Measurements from ENCODE around the gene SERHL2.
"Not testable (repeated sequence)": the region's sequence is repeated elsewhere in the genome, so short reads cannot be mapped to it uniquely, and the experiment has no call there.

The SERHL2 gene

DNA sequence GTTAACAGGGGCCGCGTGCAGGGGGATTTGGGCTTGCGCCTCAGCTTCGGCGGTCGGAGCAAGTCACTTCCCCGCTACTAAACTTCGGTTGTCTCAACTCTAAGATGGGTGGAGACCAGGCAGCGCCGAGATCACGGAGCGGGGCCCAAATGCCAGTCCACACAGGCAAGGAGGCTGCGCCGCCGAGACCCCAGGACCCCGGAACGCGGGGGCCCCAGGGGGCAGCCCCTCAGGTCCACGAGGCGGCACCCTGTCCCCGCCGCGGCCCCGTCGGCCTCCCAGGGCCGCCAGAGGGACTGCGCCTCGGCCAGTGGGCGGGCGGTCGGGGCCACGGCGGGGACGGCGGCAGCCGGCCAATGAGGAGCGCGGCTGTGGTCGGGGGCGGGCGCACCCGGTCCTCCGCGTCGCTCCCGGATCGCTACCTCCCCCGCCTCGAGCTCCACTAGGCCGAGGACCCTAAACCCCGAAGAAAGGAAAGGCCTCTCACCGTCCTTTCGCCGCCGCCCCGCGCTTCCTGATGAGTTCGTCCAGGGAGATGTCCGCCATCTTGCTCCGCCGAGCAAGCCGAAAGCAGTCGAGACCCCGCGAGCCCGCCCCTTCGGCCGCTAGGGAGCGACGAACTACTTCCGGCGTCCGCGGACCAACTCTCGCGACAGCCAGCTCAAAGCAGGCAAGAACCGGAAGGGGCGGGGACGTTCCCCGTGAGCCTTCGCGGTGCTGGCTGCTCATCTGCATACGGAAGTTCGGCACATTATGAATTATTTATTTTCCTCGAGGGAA, 60.7 kb downstream of the SERHL2 start, which contains the start of gene POLDIP3:
POLDIP3 (minus strand) TSS at position 572 of the 780 bp plus-strand sequence; CDS start at position 546, 26 bp downstream.
- TF ChIP-seq MYC (IDR thresholded peaks at IDR 0.05; ENCODE audit: low read depth, low read length) (no peak; the same call in none of the 2 replicates), POLR2A (IDR thresholded peaks at IDR 0.05; ENCODE audit: extremely low read depth, insufficient read length) (peak; percentile 36)
- TF ChIP-seq, protein P1, sequence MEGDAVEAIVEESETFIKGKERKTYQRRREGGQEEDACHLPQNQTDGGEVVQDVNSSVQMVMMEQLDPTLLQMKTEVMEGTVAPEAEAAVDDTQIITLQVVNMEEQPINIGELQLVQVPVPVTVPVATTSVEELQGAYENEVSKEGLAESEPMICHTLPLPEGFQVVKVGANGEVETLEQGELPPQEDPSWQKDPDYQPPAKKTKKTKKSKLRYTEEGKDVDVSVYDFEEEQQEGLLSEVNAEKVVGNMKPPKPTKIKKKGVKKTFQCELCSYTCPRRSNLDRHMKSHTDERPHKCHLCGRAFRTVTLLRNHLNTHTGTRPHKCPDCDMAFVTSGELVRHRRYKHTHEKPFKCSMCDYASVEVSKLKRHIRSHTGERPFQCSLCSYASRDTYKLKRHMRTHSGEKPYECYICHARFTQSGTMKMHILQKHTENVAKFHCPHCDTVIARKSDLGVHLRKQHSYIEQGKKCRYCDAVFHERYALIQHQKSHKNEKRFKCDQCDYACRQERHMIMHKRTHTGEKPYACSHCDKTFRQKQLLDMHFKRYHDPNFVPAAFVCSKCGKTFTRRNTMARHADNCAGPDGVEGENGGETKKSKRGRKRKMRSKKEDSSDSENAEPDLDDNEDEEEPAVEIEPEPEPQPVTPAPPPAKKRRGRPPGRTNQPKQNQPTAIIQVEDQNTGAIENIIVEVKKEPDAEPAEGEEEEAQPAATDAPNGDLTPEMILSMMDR (IDR thresholded peaks at IDR 0.05; ENCODE audit: low read depth, low read length), result no peak
- DNase-seq (ENCODE audit: low read depth), result peak; percentile 98

DNA sequence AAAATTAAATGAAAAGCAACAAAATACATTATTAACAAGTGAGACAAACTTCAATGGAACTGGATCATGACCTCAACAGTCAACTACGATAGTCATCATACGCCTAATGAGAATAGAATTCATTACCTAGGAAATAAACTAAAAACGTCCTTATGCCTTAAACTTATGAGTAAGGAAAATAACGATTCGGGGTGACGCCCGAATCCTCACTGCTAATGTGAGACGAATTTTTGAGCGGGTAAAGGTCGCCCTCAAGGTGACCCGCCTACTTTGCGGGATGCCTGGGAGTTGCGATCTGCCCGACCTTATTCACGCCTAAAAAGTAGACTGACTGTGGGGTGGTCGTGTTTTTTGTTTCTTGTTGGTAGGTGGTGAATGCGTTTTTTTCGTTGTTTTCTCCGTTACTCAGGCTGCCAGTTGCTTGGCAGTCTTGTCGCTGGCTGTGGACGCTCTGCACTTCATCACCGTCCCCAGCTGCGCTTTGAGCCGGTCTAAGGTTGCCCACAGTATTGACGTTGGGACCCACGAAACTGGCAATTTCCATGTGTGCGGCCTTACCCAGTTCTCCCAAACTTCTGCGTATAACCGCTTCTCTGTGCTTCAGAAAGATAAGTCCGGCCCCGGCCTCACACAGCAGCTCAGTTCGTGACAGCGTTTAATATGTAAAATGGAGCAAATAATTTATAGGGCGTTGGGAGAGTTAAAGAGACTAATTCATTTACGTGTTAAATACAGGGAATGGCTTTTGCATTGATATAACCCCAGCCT, 61.5 kb downstream of the SERHL2 start:
- peak overlapping the region; percentile 61 for H3K4me3 ChIP-seq (ENCODE audit: low read depth, low read length)
- peak; percentile 98 for DNase-seq (ENCODE audit: low read depth)
- TF ChIP-seq, protein P1 (IDR thresholded peaks at IDR 0.05; ENCODE audit: low read depth, low read length), result no peak
- TF ChIP-seq POLR2A (IDR thresholded peaks at IDR 0.05; ENCODE audit: extremely low read depth, insufficient read length) (peak; percentile 99), MYC (IDR thresholded peaks at IDR 0.05; ENCODE audit: low read depth, low read length) (peak; percentile 15; the same call in 1 of the 2 replicates)

More for the DNA sequence above, 60.7 kb downstream of the SERHL2 start, which contains the start of gene POLDIP3:
- H3K4me3 ChIP-seq (ENCODE audit: low read depth, low read length), result peak within 1 kb of the TSS; percentile 82

DNA sequence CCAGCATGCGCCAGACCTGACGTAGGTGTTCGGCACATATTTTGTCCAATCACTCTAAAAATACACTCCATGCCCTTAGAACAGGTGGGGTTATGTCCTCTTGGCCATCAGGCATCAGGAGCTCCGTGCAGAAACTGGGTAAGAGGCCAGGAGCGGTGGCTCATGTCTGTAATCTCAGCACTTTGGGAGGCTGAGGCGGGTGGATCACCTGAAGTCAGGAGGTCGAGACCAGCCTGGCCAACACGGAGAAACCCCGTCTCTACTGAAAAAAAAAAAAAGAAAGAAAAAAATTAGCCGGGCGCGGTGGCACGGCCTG, 62.1 kb downstream of the SERHL2 start:
- peak overlapping the region; percentile 27 for H3K4me3 ChIP-seq (ENCODE audit: low read depth, low read length)
- not testable (repeated sequence) for DNase-seq (ENCODE audit: low read depth)

- no peak overlapping the region for H3K4me3 ChIP-seq (ENCODE audit: low read depth, low read length)
- TF ChIP-seq, protein P2, sequence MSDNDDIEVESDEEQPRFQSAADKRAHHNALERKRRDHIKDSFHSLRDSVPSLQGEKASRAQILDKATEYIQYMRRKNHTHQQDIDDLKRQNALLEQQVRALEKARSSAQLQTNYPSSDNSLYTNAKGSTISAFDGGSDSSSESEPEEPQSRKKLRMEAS (IDR thresholded peaks at IDR 0.05; ENCODE audit: low read depth, low read length), result no peak
- no peak for TF ChIP-seq MYC (IDR thresholded peaks at IDR 0.05; ENCODE audit: low read depth, low read length)
- no peak for DNase-seq (ENCODE audit: low read depth)
Observed at GRCh38 chr22:42617155-42617983, 63.6 kb downstream of the SERHL2 start.

DNA sequence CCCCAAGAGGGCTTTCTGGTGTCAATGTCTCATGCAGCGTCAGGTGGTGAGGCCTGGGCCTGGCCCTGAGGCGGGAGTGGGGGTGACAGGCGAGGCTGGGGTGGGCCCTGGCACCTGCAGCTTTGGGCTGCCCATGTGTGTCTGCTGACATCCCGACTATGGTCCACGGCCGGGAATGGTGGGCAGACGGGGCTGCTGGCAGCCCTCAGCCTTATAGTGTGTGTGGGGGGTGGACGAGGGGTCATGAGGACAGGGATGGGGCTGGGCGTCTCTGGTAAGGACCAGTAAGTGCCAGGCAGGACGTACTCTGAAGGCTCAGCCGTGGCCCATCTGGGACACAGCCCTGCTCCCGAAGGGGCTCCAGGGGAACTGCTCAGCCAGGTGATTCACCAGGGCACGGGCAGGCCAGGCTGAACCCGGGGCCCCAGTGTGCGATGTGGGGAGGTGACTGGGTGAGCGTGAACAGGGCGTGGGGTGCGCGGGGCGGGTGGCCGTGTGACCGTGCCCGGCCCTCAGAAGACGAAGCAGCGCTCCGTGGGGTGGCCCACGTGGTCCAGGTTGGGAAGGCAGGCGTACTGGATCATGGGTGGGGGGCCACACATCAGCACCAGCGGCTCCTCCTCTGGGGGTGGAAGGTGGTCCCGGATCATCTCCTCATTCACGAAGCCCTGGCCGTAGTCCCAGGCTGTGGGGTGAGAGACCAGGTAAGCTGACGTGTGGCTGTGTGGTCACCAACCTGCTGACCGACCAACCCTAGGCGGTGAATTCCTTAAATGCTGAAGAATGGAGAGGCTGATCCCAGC, 65.7 kb downstream of the SERHL2 start:
- TF ChIP-seq, protein P1 (IDR thresholded peaks at IDR 0.05; ENCODE audit: low read depth, low read length), result no peak
- TF ChIP-seq, protein P2 (IDR thresholded peaks at IDR 0.05; ENCODE audit: low read depth, low read length), result no peak
- TF ChIP-seq POLR2A (IDR thresholded peaks at IDR 0.05; ENCODE audit: extremely low read depth, insufficient read length) (no peak), MYC (IDR thresholded peaks at IDR 0.05; ENCODE audit: low read depth, low read length) (no peak)
- no peak overlapping the region for H3K4me3 ChIP-seq (ENCODE audit: low read depth, low read length)
- DNase-seq (ENCODE audit: low read depth), result no peak

DNA sequence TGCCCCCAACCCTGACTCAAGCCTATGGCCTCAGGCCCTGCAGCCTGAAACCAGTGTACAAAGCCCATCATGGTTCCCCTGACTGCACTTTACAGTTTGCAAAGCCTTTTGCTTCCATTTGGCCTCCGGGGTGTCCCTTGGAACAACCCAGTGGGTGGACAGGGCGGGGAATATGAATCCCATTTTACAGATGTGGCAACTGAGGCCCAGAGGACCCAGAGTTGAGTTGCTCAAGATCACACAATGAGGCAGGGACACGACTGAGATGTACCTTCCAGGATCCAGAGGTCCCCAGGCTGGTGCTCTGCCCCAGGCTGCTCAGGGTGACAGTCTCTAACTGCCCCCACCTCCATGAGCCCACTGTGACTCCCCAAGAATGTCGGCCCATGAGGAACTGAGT, 66.3 kb downstream of the SERHL2 start:
- TF ChIP-seq POLR2A (IDR thresholded peaks at IDR 0.05; ENCODE audit: extremely low read depth, insufficient read length) (no peak), MYC (IDR thresholded peaks at IDR 0.05; ENCODE audit: low read depth, low read length) (no peak)
- TF ChIP-seq, protein P2 (IDR thresholded peaks at IDR 0.05; ENCODE audit: low read depth, low read length), result no peak
- TF ChIP-seq, protein P1 (IDR thresholded peaks at IDR 0.05; ENCODE audit: low read depth, low read length), result no peak
- no peak for DNase-seq (ENCODE audit: low read depth)
- no peak overlapping the region for H3K4me3 ChIP-seq (ENCODE audit: low read depth, low read length)
